ENCODE data around the gene MRGPRX4.

GRCh38 chr11:18188796-18189195, 16.2 kb downstream of the MRGPRX4 start:
- TF ChIP-seq EP300 (conservative IDR thresholded peaks at IDR 0.05; ENCODE audit: poor library complexity, severe bottlenecking) (no peak), RAD21 (conservative IDR thresholded peaks at IDR 0.05) (no peak)
- TF ChIP-seq, protein P1, sequence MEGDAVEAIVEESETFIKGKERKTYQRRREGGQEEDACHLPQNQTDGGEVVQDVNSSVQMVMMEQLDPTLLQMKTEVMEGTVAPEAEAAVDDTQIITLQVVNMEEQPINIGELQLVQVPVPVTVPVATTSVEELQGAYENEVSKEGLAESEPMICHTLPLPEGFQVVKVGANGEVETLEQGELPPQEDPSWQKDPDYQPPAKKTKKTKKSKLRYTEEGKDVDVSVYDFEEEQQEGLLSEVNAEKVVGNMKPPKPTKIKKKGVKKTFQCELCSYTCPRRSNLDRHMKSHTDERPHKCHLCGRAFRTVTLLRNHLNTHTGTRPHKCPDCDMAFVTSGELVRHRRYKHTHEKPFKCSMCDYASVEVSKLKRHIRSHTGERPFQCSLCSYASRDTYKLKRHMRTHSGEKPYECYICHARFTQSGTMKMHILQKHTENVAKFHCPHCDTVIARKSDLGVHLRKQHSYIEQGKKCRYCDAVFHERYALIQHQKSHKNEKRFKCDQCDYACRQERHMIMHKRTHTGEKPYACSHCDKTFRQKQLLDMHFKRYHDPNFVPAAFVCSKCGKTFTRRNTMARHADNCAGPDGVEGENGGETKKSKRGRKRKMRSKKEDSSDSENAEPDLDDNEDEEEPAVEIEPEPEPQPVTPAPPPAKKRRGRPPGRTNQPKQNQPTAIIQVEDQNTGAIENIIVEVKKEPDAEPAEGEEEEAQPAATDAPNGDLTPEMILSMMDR (IDR thresholded peaks at IDR 0.05; ENCODE audit: poor library complexity, severe bottlenecking): no peak
